ENCODE measurements around the gene NR4A1. TPM values are rescaled to one million over a fixed set of nuclear protein-coding genes. Genes with fewer than 3 reads are reported as not detected.
A peak's percentile ranks its signal among the peaks of the same experiment; 100 is the strongest.

Gene NR4A1
- total and polyA plus RNA-seq, 2 of the 13 experiments (the other 11 are each of a cell fraction or from before 2014, with no cell fraction given): 5.7 to 15.2 TPM

- in situ Hi-C loops (cut with HindIII; ENCODE audit: extremely low pct_ligation_motif_present, low pct_unique_long_range_greater_than_20kb): no loop called here
- no peak for DNase-seq (ENCODE audit: low spot score)
- Histone ChIP-seq H3K9ac (ENCODE audit: insufficient read depth, low read depth, low read length) (peak overlapping the region; percentile 46), H3K27ac (ENCODE audit: extremely low read length, insufficient read depth, low read length) (peak overlapping the region; percentile 81), H3K27me3 (ENCODE audit: control insufficient read depth in 1 of 2, insufficient read depth in 2 of 2, low read length in 2 of 2) (no peaks in the 10 kb centered on the region), H2AFZ (ENCODE audit: low read length) (no peak overlapping the region), H3K4me1 (ENCODE audit: insufficient read depth, low read length) (peaks cover 44% of the 10 kb centered on the region), H3K4me2 (ENCODE audit: low read depth, low read length) (peak overlapping the region; percentile 53), H4K20me1 (ENCODE audit: insufficient read depth, low read length) (no peaks in the 10 kb centered on the region), H3K9me3 (ENCODE audit: low read length) (no peaks in the 10 kb centered on the region), H3K36me3 (replicated peaks in 1 of 2; ENCODE audit: control insufficient read depth in 1 of 2, insufficient read depth in 2 of 2, low read length in 2 of 2) (peaks cover 6 to 20% of the 10 kb centered on the region in 2 experiments), H3K4me3 (replicated peaks in 1 of 3; ENCODE audit: insufficient read depth in 1 of 3, low read depth in 2 of 3, low read length in 3 of 3) (no peak overlapping the region), H3K79me2 (ENCODE audit: insufficient read depth, low read length) (no peaks in the 10 kb centered on the region)
- ATAC-seq: no peak
- POLR2A ChIA-PET: interaction anchor here (1.0 to 5.3 kb wide), 3 partner anchors 9 kb away, joined by 4 to 58 read pairs (median 5); partner anchors contain the start of genes ATG101 and NR4A1
- CTCF ChIA-PET (ENCODE audit: low intra/inter-chr PET ratio, low total read pairs): no interaction called here
- no peak for FAIRE-seq
- intact Hi-C loops (cut with micrococcal nuclease; ENCODE audit: unreplicated experiment): no loop called here
- 85% methylated on average over 6 of the region's 14 CpGs for WGBS (ENCODE audit: low lambda C conversion rate)
- BruUV-seq (replicated peaks): no TSS peak
- TF ChIP-seq ZNF687 (CRISPR knock-in tag; IDR thresholded peaks at IDR 0.05) (0 out of 2 replicates have a peak, but pooled peaks have one; percentile 19), ZNF724P (CRISPR knock-in tag; IDR thresholded peaks at IDR 0.05; ENCODE audit: borderline replicate concordance) (no peak)
These were observed 9.4 kb downstream of the NR4A1 start for GRCh38 chr12:52060498-52061177.

Measured in HepG2 (cell line).